Stimulated activated naive CD4-positive, alpha-beta T cell treated with Interleukin-2 at 50 U/mL for 16 hours (primary cell): ENCODE data around the gene SYT6.

Experiments used
- DNase-seq: peaks from one replicate; lab custom pipeline; 2025; lab: John Stamatoyannopoulos, UW

SYT6 gene

DNA sequence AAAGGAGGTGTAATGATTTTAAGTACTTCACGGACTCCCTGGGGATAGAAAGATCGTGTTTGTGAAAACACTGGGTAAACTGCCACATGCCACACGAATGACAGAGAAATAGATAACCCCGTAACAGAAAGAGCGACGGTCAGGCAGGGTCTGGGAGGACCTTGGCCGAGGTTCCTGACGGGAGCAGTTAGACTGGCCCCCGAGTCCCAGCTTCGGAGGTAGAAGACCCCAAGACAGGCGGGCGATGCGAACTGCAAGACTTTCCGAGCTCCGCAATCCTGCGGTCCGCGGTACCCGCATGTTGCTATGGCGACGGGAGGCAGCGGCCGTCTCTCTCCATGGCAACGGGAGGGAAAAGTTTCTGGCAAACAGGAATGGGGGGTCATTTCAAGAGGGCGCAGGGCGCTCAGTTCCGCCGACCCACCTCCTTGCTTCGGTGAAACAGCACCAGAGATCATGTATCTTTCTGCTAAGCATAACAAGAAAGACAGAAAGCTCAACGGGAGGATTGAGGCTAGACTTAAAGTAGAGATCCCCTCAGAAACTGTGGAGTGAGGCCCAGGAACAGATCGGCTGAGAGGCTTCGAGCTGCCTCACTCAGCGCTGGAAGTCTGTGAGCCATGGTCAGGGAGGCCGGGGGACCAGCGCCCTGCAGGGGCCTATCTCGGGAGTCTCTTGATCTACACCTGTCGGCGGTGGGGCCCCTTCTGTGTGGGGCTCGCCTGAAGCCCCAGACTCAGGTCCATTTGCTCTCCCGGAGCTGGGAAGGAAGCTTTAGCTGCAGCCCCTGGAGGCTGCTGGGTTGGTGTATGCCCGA, 685 bp upstream of the SYT6 start:
- no peak for DNase-seq

DNA sequence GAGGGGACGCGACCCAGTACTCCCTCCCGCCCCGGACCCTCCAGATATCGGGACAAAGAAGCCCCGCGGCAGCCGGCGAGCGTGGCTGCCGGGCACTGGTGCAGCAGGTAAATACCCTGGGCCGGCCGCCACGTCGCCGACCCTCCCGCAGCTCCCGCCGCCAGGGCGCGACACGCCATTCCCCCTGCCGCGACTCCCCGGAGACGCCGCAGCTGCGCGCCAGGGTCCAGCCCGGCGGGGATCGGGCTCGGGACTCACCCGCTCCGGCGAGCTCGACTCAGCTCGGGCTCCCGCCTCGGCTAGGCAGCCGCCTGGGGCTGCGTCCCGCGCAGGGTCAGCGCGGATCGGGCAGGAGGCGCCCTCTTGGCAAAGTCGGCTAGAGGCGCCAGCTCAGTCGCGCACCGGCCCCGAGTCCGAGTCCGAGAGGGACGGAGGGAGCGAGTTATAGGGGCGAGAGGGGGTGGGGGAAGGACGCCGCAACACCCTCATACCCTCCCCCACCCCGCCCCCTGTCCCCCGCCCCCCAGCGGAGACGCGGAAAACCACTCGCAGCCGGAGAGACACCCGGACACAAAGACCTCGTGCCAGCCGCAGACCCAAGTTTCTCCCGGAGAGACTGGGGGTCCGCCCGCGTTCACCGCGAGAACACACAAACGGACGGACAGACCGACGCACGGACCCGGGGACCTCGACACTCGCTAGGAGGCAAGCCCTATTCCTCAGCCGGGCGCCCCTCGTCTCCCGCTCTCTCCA, 985 bp downstream of the SYT6 start:
- no peak for DNase-seq

DNA sequence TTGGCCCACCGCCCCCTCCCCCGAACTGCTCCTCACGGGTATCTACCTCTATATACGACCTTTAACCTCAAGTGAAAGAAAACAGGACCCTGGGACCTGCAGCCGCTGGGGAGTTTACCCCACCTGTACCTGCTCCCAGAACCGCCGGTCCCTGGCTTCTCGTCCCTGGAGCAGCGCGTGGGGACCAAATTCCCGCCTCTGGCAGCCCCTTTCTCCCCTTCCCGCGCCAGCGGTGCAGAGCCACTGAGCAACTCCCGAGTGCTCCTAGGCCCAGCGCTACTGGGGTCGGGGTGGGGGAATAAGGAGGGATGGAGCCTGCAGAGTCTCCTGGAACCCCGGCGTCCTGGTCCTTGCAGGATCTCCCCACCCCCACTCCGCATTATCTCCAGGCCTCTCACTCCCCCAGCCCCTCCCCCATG, 1.6 kb downstream of the SYT6 start:
- DNase-seq = no peak

DNA sequence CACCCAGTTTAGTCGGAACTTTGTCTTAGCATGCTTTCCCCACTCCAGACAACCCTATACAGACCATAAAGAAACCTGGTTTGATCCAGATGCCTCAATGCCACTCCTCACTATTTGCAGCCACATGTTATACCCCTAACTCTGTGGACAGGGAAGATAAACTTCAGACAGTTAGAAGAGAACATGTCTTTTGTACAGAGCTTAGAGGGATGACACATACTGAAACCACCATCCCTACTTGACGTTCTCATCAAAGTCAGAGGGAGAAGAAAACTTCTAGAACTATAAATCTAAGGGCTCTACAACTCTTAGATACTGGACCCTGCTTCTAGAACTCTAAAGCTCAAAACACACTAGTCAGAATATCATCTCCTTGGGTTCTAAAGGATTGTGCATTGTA, 3.7 kb downstream of the SYT6 start:
- no peak for DNase-seq

DNA sequence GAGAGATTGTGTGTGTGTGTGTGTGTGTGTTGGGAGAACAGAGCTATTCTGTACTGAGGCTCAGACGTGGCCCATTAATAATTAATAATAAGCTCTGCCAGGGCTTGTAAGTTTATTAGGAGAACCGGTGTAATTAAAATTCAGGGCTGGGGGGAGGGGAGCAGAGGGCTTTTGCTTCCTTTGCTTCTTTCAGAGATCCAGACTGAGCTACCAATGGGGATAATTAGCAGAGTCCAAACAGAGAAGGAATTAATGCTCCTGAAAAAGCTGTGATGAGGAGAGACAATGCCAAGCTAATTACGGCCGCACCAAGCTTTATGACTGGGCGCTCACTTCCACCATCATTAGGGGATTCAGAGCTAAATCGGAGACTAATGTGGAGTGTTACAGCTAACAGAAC, 4.5 kb downstream of the SYT6 start:
- DNase-seq = no peak

DNA sequence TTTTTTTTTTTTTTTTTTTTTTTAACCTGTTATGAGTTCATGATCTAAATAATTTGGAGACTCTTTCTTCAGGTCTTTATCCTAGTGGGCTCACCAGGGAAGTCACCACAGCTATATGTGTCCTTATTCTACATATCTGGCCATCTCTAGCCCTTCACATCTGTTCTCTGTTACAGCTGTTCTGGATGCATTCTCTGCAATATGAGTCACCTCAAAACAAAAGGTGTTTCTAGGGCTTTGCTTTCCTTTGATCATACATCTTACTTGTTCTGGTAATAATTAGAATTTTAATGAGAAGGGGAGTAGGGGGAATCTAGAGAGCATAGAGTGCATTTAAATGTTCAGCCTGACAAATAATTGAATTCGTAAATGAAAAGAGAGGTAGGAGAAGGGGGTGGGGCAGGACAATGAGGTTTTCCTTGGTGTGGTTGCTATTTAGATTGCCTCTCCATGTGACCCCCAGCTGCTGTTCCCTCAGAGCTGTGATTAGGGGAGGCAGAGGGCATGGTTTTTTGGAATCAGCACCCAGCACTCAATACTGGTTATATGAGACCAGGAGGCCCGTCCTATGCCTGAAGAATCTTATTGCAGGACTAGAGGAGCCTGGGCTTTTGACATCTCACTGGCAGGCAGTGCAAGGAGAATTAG, 8.0 kb downstream of the SYT6 start:
- DNase-seq = no peak

DNA sequence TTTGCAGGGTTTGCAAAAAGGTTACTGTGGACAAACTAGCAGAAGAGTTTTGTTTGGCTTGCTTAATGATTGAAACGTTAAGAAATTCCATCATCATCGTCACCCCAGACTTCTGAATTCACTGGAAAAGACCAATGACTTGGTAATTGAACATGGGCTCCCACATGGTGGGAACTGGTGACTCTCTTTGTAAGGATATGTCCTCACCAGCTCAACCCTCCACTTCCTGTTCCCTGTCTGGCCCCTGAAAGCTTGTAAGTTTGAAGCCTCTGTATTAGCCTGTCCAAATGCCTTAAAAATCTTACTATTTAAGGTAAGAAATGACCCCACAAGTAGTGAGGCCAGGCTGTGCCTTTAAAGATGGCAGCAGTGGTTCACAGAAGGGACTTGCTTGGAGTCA, 9.7 kb downstream of the SYT6 start:
- no peak for DNase-seq

DNA sequence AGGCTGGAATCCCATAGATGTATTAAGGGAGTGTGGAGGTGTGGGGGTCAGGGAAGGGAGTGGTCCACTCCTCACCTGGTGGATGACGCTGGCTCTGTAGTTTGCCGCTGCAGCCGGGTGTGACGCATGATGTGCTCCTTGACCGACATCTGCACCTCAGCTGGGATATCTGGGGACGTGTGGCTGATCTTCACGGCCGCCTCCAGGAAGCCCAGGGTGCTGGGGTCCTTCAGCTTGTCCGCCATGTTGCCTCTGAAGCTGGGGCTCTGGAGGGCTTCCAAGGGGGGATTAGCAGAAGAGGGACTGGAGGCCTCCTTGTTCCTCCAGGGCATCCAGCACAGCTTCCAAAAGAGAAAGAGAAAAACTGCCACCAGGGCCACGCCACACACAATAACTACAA, 14.1 kb downstream of the SYT6 start:
- DNase-seq = no peak

DNA sequence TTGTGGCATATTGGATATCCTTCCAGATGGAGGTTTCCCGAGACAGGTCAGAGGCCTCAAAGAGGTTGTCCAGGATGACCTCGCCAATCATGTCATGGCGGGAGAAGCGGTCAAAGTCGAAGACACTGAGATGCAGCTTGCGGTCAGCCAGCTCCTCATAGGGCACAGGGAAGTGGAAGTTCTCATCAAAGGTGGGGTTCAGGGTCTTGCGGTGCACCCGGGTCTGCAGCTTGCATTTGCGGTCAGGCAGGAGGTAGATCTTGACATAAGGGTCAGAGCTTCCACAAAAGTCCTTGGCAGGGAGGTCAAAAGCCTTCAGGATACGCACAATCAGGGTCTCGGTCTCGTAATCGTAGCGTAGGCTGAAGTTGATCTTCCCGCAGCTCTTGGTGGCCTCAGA, 16.2 kb downstream of the SYT6 start:
- no peak for DNase-seq

DNA sequence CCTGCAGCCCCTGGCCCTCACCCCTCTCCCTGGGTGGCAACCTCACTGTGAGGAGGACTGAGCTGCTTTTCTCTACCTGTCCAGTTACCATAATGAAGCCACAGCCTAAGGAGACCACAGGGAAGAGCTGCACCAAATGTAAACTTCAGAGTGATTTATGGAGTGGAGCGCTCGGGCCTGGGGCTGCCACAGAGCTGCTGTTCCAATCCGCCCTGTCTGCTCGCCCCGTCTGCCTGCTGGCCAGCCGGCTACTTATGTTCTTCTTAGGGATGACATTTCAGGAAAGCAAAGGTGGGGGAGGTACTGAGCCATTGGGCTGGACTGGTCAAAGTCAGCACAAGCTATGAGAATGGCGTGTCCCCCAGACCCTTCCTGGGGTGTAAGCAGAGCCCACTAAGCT, 17.9 kb downstream of the SYT6 start:
- no peak for DNase-seq

DNA sequence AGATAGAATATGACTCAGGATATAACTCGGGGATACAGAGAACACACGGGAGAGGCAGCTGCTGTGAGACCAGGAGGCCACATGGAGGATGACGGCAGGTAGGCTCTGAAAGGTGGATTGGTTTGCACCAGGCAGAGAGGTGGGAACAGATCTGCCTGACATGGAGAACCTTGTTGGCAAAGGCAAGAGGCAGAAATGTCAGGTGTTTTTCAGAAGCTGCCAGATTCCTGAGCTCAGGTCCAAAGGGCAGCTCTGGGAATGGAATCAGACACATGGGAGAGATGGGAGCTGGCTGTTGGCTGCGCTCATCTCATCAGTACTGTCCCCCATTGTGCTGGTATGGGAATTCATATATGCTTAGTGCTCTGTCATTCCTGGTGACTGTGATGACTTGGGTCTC, 19.2 kb downstream of the SYT6 start:
- DNase-seq = no peak

DNA sequence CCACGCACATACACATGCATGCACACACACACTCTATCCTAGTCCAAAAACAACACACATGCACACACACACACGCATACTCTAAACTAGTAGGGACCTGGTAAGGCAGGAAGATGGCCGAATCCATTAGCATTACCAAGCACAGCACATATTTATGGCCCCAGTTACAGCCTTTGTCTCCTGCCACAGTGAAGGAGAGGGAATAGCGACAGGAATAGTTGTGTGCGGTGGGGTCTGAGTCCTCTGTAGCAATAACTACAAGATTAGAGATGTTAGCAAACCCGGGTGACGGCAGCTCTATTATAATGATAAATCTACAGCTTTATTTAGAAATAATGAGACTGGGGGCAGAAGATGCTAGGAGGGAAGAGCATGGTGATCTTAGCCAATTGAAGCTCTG, 20.5 kb downstream of the SYT6 start:
- DNase-seq = no peak

DNA sequence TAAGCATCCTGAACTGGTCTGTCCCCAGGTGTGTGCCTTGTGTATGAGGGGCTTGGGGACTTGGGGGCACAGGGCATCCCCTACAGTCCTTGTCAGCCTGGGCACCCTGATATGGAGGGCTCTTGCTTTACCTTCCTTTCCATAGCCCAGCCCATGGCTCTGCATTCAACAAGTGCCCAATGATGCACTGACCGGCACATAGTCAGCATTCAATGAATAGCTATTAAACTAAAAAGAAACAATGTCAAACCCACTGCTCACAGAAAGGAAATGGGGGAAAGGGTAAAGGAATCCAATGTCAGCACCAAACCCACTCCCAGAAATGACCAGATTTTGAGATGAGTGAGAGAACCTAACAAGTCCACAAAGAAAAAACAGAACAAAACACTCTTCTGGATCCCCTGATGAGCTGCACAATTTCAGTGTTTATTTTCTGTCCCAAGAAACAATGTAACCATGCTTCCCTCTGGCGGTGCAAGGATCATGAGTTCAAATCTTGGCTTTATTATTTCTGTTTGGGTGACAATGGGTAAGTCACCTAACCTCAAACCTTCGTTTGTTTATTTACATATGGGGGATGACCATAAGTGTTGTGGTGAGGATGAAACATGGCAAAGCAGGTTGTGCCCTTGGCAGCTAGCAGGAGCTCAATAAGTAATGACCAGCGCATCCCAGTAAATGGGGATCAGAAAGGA, 22.0 kb downstream of the SYT6 start:
- DNase-seq = no peak

DNA sequence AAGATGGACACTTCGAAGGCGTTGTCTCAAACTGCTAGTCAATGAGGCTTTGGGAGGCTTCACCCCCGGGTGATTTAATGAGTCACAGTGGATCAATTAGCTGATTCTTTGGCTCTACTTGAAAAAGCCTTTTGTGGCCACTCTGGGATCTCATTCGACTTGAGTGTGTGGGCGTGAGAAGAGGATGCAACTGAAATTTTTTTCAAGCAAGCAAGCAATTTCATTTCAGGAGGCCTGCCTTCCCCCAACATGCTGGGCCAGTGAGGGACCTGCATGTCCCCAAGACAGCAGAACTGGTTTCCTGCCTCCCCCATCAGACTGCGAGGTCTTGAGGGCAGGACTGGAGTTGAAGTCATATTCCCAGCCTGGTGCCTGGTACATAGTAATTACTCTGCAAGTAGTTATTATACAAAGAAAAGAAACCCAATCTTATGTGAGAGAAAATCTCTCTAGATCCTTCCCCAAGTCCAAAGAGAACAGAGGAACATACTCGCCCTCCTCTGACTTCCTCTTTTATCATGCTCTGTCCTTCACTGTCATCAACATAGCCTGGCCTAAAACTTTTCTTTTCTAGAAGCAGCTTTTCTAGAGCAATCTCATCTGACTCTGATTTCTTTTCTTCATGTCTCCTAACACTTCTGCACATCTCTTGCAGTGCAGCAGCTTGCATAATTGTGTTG, 22.7 kb downstream of the SYT6 start:
- DNase-seq = no peak

DNA sequence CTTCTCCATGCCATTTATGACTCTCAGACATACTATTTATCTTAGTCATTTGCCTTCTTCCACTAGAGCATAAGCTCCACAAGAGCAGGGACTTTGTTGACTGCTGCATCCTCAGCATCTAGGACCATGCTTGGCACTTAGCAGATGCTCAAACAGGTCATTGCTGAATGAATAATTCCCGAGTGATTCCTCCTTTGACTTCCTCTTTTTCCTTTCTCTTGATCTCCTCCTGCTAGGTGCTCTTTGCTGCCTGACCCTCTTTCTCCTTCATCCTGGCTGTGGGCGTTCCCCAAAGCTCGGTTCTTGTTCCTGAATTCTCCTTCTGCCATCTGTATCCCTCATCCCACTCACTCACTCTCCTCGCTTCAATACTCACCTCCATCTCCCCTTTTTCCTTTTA, 23.5 kb downstream of the SYT6 start:
- no peak for DNase-seq

DNA sequence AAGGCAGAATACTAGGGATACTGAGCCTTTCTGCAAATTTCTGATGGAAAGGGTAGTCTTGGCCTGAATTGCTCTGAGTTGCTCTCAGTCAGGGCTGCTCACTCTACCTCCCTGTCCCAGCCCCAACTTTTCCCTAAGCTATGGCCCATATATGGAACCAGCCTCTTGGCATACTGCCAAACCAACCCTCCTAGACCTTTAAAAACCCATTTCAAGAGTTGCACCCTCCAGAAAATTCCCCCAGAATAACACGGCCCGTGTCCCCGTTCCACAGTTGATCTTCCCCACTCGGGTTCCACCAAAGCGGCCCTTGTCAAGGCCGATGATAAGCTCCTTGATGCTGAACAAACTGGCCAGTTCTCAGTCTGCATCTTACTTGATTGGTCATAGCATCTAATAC, 25.4 kb downstream of the SYT6 start:
- DNase-seq = no peak

DNA sequence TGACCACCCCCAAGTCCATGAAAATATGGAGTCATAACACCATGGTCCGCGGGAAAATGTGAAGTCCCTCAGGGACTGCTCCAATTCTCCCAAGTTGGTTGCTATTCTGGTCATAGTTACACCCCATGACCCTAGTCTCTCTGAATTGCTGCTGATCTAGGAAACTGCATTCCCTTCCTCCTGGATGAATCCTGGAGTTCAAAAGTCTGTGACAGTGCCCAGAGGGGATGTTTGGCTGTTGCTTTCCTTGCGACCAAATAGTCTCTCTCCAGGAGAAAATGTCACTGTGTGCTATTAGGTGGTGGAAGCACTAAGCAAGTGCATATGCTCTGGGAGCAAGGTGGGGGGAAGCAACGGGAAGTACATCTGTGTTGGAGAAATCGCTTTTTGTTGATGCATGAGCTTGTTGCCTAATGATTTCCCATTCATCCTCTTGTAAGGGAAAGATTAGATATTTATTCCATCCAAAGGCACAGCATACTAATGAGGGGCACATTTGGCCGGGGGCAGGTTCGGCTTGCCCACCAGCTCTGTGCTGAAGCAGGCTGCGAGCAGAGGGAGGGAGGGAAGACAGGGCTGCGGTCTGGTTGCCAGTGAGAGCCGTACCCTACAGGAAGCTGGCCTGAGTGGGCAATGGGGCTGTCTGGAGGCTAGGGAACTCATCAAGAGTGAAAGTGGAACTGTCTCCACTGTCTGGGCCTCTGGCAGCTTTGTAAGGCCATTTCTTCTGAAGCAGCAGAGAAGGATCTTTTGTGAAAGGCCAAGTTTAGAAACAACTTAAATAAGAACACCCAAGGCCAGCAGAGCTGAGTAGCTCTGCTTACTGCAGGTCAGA, 27.2 kb downstream of the SYT6 start:
- DNase-seq = no peak

DNA sequence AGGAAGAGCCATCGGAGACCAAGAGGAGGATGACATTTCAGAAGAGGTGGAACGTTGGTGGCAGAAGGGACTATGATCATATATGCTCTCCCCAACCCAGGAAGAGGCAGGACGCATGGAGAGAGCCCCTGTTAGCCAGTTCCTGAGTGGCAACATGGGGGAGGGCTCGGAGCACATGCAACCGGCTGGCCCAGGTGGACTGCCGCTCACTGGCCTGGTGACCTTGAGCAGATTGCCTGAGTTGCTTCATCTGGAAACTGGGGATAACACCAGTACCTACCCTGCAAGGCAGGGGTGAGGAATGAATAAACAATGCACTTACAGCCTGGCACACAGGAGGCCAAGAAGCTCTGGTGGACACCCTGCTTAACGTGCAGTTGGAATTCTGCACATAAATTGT, 29.0 kb downstream of the SYT6 start:
- no peak for DNase-seq

DNA sequence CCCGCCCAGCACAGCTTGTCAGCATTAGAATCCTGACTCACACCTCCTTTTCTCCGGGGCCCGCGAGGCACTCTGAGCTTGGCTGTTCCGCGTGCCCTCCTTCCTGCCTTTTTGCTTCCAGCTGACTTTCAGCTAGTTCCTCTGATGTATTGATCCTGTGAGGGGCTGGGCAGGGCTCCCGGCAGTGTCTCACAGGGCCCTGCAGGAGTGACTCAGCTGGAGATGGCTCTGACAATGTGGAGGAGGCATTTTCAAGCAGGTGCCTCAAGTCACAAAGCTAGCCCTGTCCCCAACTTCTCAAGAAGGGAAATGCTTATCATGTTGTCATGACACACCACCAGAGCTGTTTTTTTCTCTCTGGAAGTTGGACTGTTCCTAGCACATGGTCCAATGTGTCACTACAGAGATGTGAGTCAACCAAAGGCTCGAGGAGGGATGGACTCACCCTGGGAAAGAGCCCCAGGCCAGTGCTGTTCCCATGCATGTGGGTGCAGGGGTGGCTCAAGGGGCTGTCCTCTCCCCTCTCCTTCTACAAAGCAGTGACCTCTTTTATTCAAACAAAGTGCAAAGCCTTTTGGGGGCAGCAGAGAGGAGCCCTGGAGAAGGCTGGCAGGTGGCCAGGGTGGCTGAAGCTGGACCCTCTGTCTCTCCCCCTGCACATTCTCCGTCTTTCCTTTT, 30.6 kb downstream of the SYT6 start:
- no peak for DNase-seq

DNA sequence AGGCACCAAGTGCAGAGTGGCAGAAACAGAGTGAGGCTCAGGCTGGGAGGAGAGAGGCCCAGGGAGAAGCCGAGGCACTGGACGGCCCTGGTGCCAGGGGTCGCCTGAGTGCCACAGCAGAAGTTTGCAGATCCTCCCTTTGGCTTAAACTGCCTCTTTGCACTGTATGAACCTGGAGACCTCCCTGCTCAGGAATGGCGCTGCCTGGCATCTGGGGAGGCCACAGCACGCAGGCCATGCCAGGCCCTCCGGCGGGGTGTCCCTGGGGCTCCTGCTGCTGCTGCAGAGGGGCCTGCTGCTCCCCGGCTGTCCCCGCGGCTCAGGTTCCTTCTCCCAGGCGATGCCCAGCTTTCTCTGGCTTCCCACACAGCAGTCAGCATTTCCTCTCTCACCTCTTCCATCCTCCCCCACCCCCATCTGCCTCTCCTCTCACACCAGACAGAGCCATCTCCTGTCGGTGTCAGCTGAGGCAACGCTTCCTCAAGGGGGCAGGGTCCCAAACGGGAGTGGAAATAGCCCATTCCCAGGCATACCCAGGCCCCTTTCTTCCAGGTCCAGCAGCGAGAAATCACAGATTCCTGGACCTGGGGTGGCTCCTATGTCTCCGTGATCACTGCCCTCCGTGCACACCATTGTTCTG, 35.2 kb downstream of the SYT6 start:
- DNase-seq = no peak
